ENCODE data around the gene SYS1.
"Not testable (repeated sequence)": the region's sequence is repeated elsewhere in the genome, so short reads cannot be mapped to it uniquely, and the experiment has no call there.

The SYS1 gene

GRCh38 chr20:45340236-45340847 is 22.6 kb upstream of the SYS1 start:
- DNase-seq: no peak

- DNase-seq: no peak
These were observed 22.0 kb upstream of the SYS1 start for GRCh38 chr20:45340951-45341350.

- no peak for DNase-seq
These were observed 21.4 kb upstream of the SYS1 start for GRCh38 chr20:45341579-45341938.

GRCh38 chr20:45341939-45342854 is 20.8 kb upstream of the SYS1 start:
- DNase-seq: no peak

- DNase-seq: no peak
These were observed 20.0 kb upstream of the SYS1 start for GRCh38 chr20:45342855-45343531.

- no peak for DNase-seq
These were observed 19.3 kb upstream of the SYS1 start for GRCh38 chr20:45343532-45344167.

- no peak for DNase-seq
These were observed 18.6 kb upstream of the SYS1 start for GRCh38 chr20:45344168-45344860.

GRCh38 chr20:45345104-45345936 is 17.6 kb upstream of the SYS1 start:
- no peak for DNase-seq

GRCh38 chr20:45346291-45346718 is 16.7 kb upstream of the SYS1 start:
- DNase-seq: no peak

- DNase-seq: no peak
These were observed 16.1 kb upstream of the SYS1 start for GRCh38 chr20:45346851-45347250.

- DNase-seq: no peak
These were observed 15.5 kb upstream of the SYS1 start for GRCh38 chr20:45347297-45347935.

- no peak for DNase-seq
These were observed 14.8 kb upstream of the SYS1 start, which contains the start of gene SDC4 for GRCh38 chr20:45347936-45348778. SDC4 (minus strand) TSS chr20:45348424; CDS start chr20:45348384, 40 bp downstream.

GRCh38 chr20:45350217-45350616 is 12.7 kb upstream of the SYS1 start:
- no peak for DNase-seq

- DNase-seq: not testable (repeated sequence)
These were observed 12.2 kb upstream of the SYS1 start for GRCh38 chr20:45350795-45351194.

- no peak for DNase-seq
These were observed 10.2 kb upstream of the SYS1 start for GRCh38 chr20:45352729-45353128.

GRCh38 chr20:45353746-45354145 is 9.2 kb upstream of the SYS1 start:
- DNase-seq: no peak

- DNase-seq: no peak
These were observed 8.3 kb upstream of the SYS1 start for GRCh38 chr20:45354423-45355208.

GRCh38 chr20:45355209-45356084 is 7.5 kb upstream of the SYS1 start:
- DNase-seq: no peak
